HEK293 (cell line): ENCODE measurements around the gene CFAP73.

Source experiments
- CTCF ChIA-PET: fragments of 350-600 bp; formaldehyde crosslinking; extraction: SDS; loops from one replicate; lab custom pipeline; 2021; ENCODE audit warnings: antibody characterized with exemption; lab: Yijun Ruan, JAX
- POLR2A ChIA-PET: fragments of 300-600 bp; formaldehyde crosslinking; extraction: SDS; loops from one replicate; lab custom pipeline; 2020; ENCODE audit warnings: antibody characterized with exemption, inconsistent platforms; lab: Yijun Ruan, JAX
- H3K27ac ChIP-seq: fragments of 200-500 bp; sonication (Bioruptor generic); 2 replicates; pipeline ENCODE4 v1.5.1; 2014; ENCODE audit warnings: low read depth, low read length, control low read depth, inconsistent platforms; ENCODE audit errors: extremely low read depth
- H3K36me3 ChIP-seq, 2 experiments: fragments of 200-500 bp in 1 of 2; sonication (Bioruptor generic) in 1 of 2; 1 replicate in 1 of 2; 2 replicates in 1 of 2; pipeline ENCODE4 v1.5.1; 2014 to 2017; ENCODE audit warnings: inconsistent platforms in 2 of 2, low read length in 2 of 2; ENCODE audit not compliant: control insufficient read depth in 2 of 2, insufficient read depth in 1 of 2
- H3K4me1 ChIP-seq: fragments of 200-500 bp; sonication (Bioruptor generic); 2 replicates; pipeline ENCODE4 v1.5.1; 2014; ENCODE audit warnings: mild to moderate bottlenecking, low read length, inconsistent platforms; ENCODE audit not compliant: control insufficient read depth, insufficient read depth
- H3K4me3 ChIP-seq: 2 replicates; pipeline ENCODE4 v1.5.1; 2011; ENCODE audit warnings: low read depth, mild to moderate bottlenecking, control low read depth, low read length, moderate library complexity
- H3K9me3 ChIP-seq: fragments of 200-500 bp; sonication (Bioruptor generic); 2 replicates; pipeline ENCODE4 v1.5.1; 2014; ENCODE audit warnings: low read depth, low read length, inconsistent platforms; ENCODE audit not compliant: control insufficient read depth, insufficient read depth
- BCL11A ChIP-seq: fragments of 450-650 bp; formaldehyde crosslinking; IDR thresholded peaks from 2 replicates; pipeline ENCODE4 v1.5.1; 2016; ENCODE audit warnings: low read depth, missing biosample characterization, missing genetic modification characterization
- ELK4 ChIP-seq: IDR thresholded peaks from 2 replicates; pipeline ENCODE4 v1.6.1; 2011; ENCODE audit warnings: mild to moderate bottlenecking, low read depth, low read length, borderline replicate concordance
- GFI1B ChIP-seq: fragments of 450-650 bp; formaldehyde crosslinking; IDR thresholded peaks from 2 replicates; pipeline ENCODE4 v1.5.1; 2016; ENCODE audit warnings: missing biosample characterization, missing genetic modification characterization
- MYNN ChIP-seq: fragments of 450-650 bp; formaldehyde crosslinking; IDR thresholded peaks from 2 replicates; pipeline ENCODE4 v1.5.1; 2016; ENCODE audit warnings: missing biosample characterization, missing genetic modification characterization, borderline replicate concordance
- PATZ1 ChIP-seq: fragments of 450-650 bp; formaldehyde crosslinking; IDR thresholded peaks from 2 replicates; pipeline ENCODE4 v1.5.1; 2016; ENCODE audit warnings: missing biosample characterization, missing genetic modification characterization
- PBX3 ChIP-seq: sonication (generic); formaldehyde crosslinking; IDR thresholded peaks from 2 replicates; pipeline ENCODE4 v1.8.1; 2022; ENCODE audit warnings: mild to moderate bottlenecking, moderate library complexity, missing genetic modification reagents
- ZBTB48 ChIP-seq: fragments of 450-650 bp; formaldehyde crosslinking; IDR thresholded peaks from 2 replicates; pipeline ENCODE4 v1.5.1; 2016; ENCODE audit warnings: missing biosample characterization, missing genetic modification characterization
- ZBTB7A ChIP-seq: fragments of 450-650 bp; formaldehyde crosslinking; IDR thresholded peaks from 2 replicates; pipeline ENCODE4 v1.5.1; 2016; ENCODE audit warnings: low read depth, missing biosample characterization, missing genetic modification characterization
- ZNF112 ChIP-seq: fragments of 450-650 bp; formaldehyde crosslinking; IDR thresholded peaks from 2 replicates; pipeline ENCODE4 v1.5.0; 2017; ENCODE audit warnings: missing biosample characterization, missing genetic modification characterization
- ZNF221 ChIP-seq: fragments of 450-650 bp; formaldehyde crosslinking; IDR thresholded peaks from 2 replicates; pipeline ENCODE4 v1.5.1; 2017; ENCODE audit warnings: missing biosample characterization, missing genetic modification characterization, borderline replicate concordance
- ZNF26 ChIP-seq: fragments of 450-650 bp; formaldehyde crosslinking; IDR thresholded peaks from 2 replicates; pipeline ENCODE4 v1.5.1; 2016; ENCODE audit warnings: missing biosample characterization, missing genetic modification characterization
- ZNF274 ChIP-seq, 2 experiments: fragments of 200-500 bp in 1 of 2; fragments of 450-650 bp in 1 of 2; sonication (Bioruptor generic) in 1 of 2; formaldehyde crosslinking in 1 of 2; IDR thresholded peaks; 2 replicates each; pipeline versions ENCODE4 v1.5.1 to v1.6.1; 2014 to 2016; ENCODE audit warnings: borderline replicate concordance in 1 of 2, inconsistent platforms in 1 of 2, low read length in 1 of 2, missing biosample characterization in 1 of 2, missing genetic modification characterization in 1 of 2
- ZNF292 ChIP-seq: fragments of 450-650 bp; formaldehyde crosslinking; IDR thresholded peaks from 2 replicates; pipeline ENCODE4 v1.5.1; 2016; ENCODE audit warnings: low read depth, missing biosample characterization, missing genetic modification characterization, borderline replicate concordance
- ZNF398 ChIP-seq: fragments of 450-650 bp; formaldehyde crosslinking; IDR thresholded peaks from 2 replicates; pipeline ENCODE4 v1.5.1; 2017; ENCODE audit warnings: missing biosample characterization, missing genetic modification characterization
- ZNF423 ChIP-seq: fragments of 450-650 bp; formaldehyde crosslinking; IDR thresholded peaks from 2 replicates; pipeline ENCODE4 v1.5.1; 2016; ENCODE audit warnings: missing biosample characterization, missing genetic modification characterization
- ZNF426 ChIP-seq: fragments of 450-650 bp; formaldehyde crosslinking; IDR thresholded peaks from 2 replicates; pipeline ENCODE4 v1.5.1; 2017; ENCODE audit warnings: missing biosample characterization, missing genetic modification characterization, mild to moderate bottlenecking, inconsistent platforms, moderate library complexity
- ZNF488 ChIP-seq: fragments of 450-650 bp; formaldehyde crosslinking; IDR thresholded peaks from 2 replicates; pipeline ENCODE4 v1.5.1; 2016; ENCODE audit warnings: missing biosample characterization, missing genetic modification characterization
- ZNF544 ChIP-seq: fragments of 450-650 bp; formaldehyde crosslinking; IDR thresholded peaks from 2 replicates; pipeline ENCODE4 v1.5.0; 2017; ENCODE audit warnings: missing biosample characterization, missing genetic modification characterization
- ZNF600 ChIP-seq: fragments of 450-650 bp; formaldehyde crosslinking; IDR thresholded peaks from 2 replicates; pipeline ENCODE4 v1.5.1; 2016; ENCODE audit warnings: missing biosample characterization, missing genetic modification characterization
- ZNF624 ChIP-seq: fragments of 450-650 bp; formaldehyde crosslinking; IDR thresholded peaks from 2 replicates; pipeline ENCODE4 v1.5.1; 2017; ENCODE audit warnings: missing biosample characterization, missing genetic modification characterization
- ZNF692 ChIP-seq: fragments of 450-650 bp; formaldehyde crosslinking; IDR thresholded peaks from 2 replicates; pipeline ENCODE4 v1.5.1; 2016; ENCODE audit warnings: missing biosample characterization, missing genetic modification characterization
- ZNF837 ChIP-seq: fragments of 450-650 bp; formaldehyde crosslinking; IDR thresholded peaks from 2 replicates; pipeline ENCODE4 v1.5.1; 2016; ENCODE audit warnings: missing biosample characterization, missing genetic modification characterization

The CFAP73 gene

GRCh38 chr12:113119980-113120669 is 29.4 kb upstream of the CFAP73 start (continued):
- no peak for TF ChIP-seq ZNF426 (tag by site-specific recombination)
- no peak for TF ChIP-seq ZBTB7A
- no peak for TF ChIP-seq ZNF624 (tag by site-specific recombination)
- peak; percentile 76 for TF ChIP-seq MYNN (tag by site-specific recombination)
- no peak for TF ChIP-seq ZNF292
- TF ChIP-seq ZNF423 (tag by site-specific recombination) = no peak

GRCh38 chr12:113120670-113121370 is 28.7 kb upstream of the CFAP73 start:
- Histone ChIP-seq H3K36me3 (no peaks in the 10 kb centered on the region), H3K9me3 (no peaks in the 10 kb centered on the region), H3K27ac (no peak overlapping the region), H3K4me1 (no peaks in the 10 kb centered on the region), H3K4me3 (no peak overlapping the region)
- ChIA-PET CTCF (interaction anchor here (0.5 to 1.3 kb wide), 5 partner anchors 10 to 134 kb away, joined by 3 read pairs; no protein-coding TSS in a partner anchor), POLR2A (interaction anchor here (0.6 kb wide), 2 partner anchors 83 to 306 kb away, joined by 3 to 5 read pairs; no protein-coding TSS in a partner anchor)
- no peak for TF ChIP-seq PATZ1 (tag by site-specific recombination)
- no peak for TF ChIP-seq PBX3 (CRISPR knock-in tag)
- no peak for TF ChIP-seq GFI1B
- no peak for TF ChIP-seq ZNF692 (tag by site-specific recombination)
- TF ChIP-seq ZNF221 (tag by site-specific recombination) = no peak
- TF ChIP-seq BCL11A (tag by site-specific recombination) = no peak
- no peak for TF ChIP-seq ELK4
- TF ChIP-seq ZNF26 = no peak
- TF ChIP-seq ZBTB48 (tag by site-specific recombination) = no peak
- no peak for TF ChIP-seq ZNF624 (tag by site-specific recombination)
- no peak for TF ChIP-seq ZNF544 (tag by site-specific recombination)
- TF ChIP-seq ZNF600 (tag by site-specific recombination) = no peak
- no peak for TF ChIP-seq ZNF837 (tag by site-specific recombination)
- TF ChIP-seq ZNF398 = no peak
- TF ChIP-seq ZNF274 (IDR thresholded peaks at IDR 0.05; ENCODE audit: low read length) = no peak
- TF ChIP-seq ZNF274 (tag by site-specific recombination; IDR thresholded peaks at IDR 0.05; ENCODE audit: borderline replicate concordance) = no peak
- no peak for TF ChIP-seq ZNF112
- no peak for TF ChIP-seq ZNF488 (tag by site-specific recombination)
- TF ChIP-seq, all 188 proteins: peak for 0
